ENCODE data around the gene OXA1L.
A peak's percentile ranks its signal among the peaks of the same experiment; 100 is the strongest.
"Not testable (repeated sequence)": the region's sequence is repeated elsewhere in the genome, so short reads cannot be mapped to it uniquely, and the experiment has no call there.

The OXA1L gene

DNA sequence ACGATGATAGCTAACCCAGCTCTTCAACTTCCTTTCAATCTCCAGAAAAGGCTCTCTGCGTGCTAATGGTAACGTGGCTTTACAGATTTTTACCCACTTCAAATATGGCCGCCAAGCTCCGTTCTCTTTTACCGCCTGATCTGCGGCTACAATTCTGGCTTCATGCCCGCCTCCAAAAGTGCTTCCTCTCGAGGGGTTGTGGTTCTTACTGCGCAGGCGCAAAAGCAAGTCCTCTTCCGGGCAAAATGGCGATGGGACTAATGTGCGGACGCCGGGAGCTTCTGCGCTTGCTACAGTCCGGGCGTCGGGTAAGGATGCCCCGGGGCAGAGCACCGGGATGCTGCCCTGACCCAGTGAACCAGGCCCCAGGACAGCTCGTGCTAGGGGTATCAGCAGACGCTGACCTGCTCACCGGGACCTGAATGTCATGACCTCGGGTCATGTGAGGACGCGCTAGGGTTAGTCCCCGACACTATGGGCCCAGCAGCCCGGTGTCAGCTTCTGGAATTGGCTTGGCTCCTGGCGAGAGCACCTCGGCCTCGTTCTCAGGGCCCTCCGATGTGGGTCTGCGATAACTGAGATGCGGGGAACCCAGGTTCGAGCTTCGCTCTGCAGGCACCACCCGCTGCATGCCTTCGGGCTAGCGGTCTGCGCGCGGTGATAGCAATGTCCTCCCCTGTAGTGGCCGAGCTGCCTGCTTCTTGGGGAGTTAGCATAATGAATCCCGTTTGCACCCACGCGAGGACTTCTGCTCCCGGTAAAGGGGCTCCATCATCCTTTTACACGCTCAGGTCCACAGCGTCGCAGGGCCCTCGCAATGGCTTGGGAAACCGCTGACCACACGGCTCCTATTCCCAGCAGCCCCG is at the start of gene OXA1L:
OXA1L (plus strand) TSS at position 232 of the 866 bp plus-strand sequence; CDS start at position 246, 14 bp downstream.
- TF ChIP-seq, protein P1, sequence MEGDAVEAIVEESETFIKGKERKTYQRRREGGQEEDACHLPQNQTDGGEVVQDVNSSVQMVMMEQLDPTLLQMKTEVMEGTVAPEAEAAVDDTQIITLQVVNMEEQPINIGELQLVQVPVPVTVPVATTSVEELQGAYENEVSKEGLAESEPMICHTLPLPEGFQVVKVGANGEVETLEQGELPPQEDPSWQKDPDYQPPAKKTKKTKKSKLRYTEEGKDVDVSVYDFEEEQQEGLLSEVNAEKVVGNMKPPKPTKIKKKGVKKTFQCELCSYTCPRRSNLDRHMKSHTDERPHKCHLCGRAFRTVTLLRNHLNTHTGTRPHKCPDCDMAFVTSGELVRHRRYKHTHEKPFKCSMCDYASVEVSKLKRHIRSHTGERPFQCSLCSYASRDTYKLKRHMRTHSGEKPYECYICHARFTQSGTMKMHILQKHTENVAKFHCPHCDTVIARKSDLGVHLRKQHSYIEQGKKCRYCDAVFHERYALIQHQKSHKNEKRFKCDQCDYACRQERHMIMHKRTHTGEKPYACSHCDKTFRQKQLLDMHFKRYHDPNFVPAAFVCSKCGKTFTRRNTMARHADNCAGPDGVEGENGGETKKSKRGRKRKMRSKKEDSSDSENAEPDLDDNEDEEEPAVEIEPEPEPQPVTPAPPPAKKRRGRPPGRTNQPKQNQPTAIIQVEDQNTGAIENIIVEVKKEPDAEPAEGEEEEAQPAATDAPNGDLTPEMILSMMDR (IDR thresholded peaks at IDR 0.05; ENCODE audit: control insufficient read depth, extremely low read depth, insufficient read depth): no peak
- peak within 1 kb of the TSS; percentile 90 for H3K4me3 ChIP-seq (ENCODE audit: low read depth, low read length)
- DNase-seq (ENCODE audit: low read depth): peak; percentile 95

GRCh38 chr14:22718091-22718490 is 48.4 kb upstream of the OXA1L start:
- TF ChIP-seq, protein P1 (IDR thresholded peaks at IDR 0.05; ENCODE audit: control insufficient read depth, extremely low read depth, insufficient read depth): no peak
- no peak overlapping the region for H3K4me3 ChIP-seq (ENCODE audit: low read depth, low read length)
- DNase-seq (ENCODE audit: low read depth): no peak

- H3K4me3 ChIP-seq (ENCODE audit: low read depth, low read length): no peak overlapping the region
- TF ChIP-seq, protein P1 (IDR thresholded peaks at IDR 0.05; ENCODE audit: control insufficient read depth, extremely low read depth, insufficient read depth): no peak
- DNase-seq (ENCODE audit: low read depth): no peak
These were observed 45.3 kb upstream of the OXA1L start for GRCh38 chr14:22721213-22721612.

GRCh38 chr14:22723815-22724214 is 42.7 kb upstream of the OXA1L start:
- TF ChIP-seq, protein P1 (IDR thresholded peaks at IDR 0.05; ENCODE audit: control insufficient read depth, extremely low read depth, insufficient read depth): no peak
- no peak overlapping the region for H3K4me3 ChIP-seq (ENCODE audit: low read depth, low read length)
- DNase-seq (ENCODE audit: low read depth): no peak

DNA sequence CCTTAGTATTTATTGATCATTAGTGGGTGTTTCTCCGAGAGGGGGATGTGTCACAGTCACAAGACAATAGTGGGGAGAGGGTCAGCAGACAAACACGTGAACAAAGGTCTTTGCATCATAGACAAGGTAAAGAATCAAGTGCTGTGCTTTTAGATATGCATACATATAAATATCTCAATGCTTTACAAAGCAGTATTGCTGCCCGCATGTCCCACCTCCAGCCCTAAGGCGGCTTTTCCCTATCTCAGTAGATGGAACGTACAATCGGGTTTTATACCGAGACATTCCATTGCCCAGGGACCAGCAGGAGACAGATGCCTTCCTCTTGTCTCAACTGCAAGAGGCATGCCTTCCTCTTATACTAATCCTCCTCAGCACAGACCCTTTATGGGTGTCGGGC is 41.6 kb upstream of the OXA1L start:
- not testable (repeated sequence) for H3K4me3 ChIP-seq (ENCODE audit: low read depth, low read length); DNase-seq (ENCODE audit: low read depth)

GRCh38 chr14:22725374-22725773 is 41.1 kb upstream of the OXA1L start:
- H3K4me3 ChIP-seq (ENCODE audit: low read depth, low read length); DNase-seq (ENCODE audit: low read depth): not testable (repeated sequence)

- DNase-seq (ENCODE audit: low read depth): no peak
- TF ChIP-seq, protein P1 (IDR thresholded peaks at IDR 0.05; ENCODE audit: control insufficient read depth, extremely low read depth, insufficient read depth): no peak
- no peak overlapping the region for H3K4me3 ChIP-seq (ENCODE audit: low read depth, low read length)
These were observed 40.5 kb upstream of the OXA1L start for GRCh38 chr14:22726012-22726411.

DNA sequence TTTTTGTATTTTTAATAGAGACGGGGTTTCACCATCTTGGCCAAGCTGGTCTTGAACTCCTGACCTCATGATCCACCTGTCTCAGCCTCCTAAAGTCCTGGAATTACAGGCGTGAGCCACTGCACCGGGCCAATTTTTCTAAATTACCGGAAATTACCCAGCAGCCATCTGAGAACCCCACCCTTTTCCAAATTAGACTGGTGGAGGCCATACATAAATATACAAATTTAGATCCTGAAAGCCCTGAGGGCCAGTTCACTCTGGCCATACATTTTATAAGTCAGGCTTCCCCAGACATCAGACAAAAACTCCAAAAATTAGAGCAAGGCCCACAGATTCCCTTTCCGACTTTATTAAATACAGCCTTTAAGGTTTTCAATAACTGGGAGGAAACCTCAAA is 34.4 kb upstream of the OXA1L start:
- not testable (repeated sequence) for DNase-seq (ENCODE audit: low read depth); H3K4me3 ChIP-seq (ENCODE audit: low read depth, low read length)

Data from LNCaP clone FGC (cell line).